Muscle of leg (tissue), 11 donors: ENCODE results near the gene WDSUB1. TPM values are rescaled to one million over a fixed set of nuclear protein-coding genes. Genes with fewer than 3 reads are reported as not detected.

Source experiments
- DNase-seq: peaks from one replicate; pipeline ENCODE4 v3.0.0; 2013
- H3K27ac ChIP-seq: one replicate; pipeline ENCODE4 v1.5.1; 2013; ENCODE audit warnings: mild to moderate bottlenecking, low read length, control low read depth
- H3K27me3 ChIP-seq: one replicate; pipeline ENCODE4 v1.6.1; 2013; ENCODE audit warnings: low read length; ENCODE audit not compliant: control insufficient read depth, insufficient read depth
- H3K36me3 ChIP-seq: one replicate; pipeline ENCODE4 v1.6.1; 2013; ENCODE audit warnings: low read length; ENCODE audit not compliant: control insufficient read depth, insufficient read depth
- H3K4me1 ChIP-seq: one replicate; pipeline ENCODE4 v1.6.1; 2013; ENCODE audit warnings: low read length; ENCODE audit not compliant: control insufficient read depth, insufficient read depth
- H3K4me3 ChIP-seq: one replicate; pipeline ENCODE4 v1.5.1; 2013; ENCODE audit warnings: low read length, control low read depth
- H3K9me3 ChIP-seq: replicated peaks from 2 replicates; pipeline ENCODE4 v1.6.1; 2013; ENCODE audit warnings: low read depth, low read length; ENCODE audit not compliant: control insufficient read depth
- WGBS: methylation state at CpG from one replicate; pipeline ENCODE4 v1.1.5; 2013; ENCODE audit warnings: missing lambda C conversion rate; ENCODE audit not compliant: insufficient coverage; 5-methylcytosine and 5-hydroxymethylcytosine counted together
- polyA plus RNA-seq, 8 donors: library from polyadenylated mRNA; unstranded; fragments of 120-200 nt; gene quantifications; one replicate each; pipeline versions ENCODE4 v1.2.1 to v1.2.3, GENCODE V29; 2013; ENCODE audit warnings: inconsistent platforms in 1 of 8, low replicate concordance in 1 of 8; ENCODE audit not compliant: insufficient read length in 8 of 8, insufficient read depth in 1 of 8
- total RNA-seq: library from RNA; stranded (reverse); fragments of 120-200 nt; gene quantifications from one replicate; pipeline ENCODE4 v1.2.4, GENCODE V29; 2013

Gene WDSUB1
- total and polyA plus RNA-seq, 9 donors: 6.0 to 9.5 (median 7.9) TPM

- Histone ChIP-seq H3K36me3 (peaks cover 20% of the 10 kb centered on the region), H3K27me3 (no peaks in the 10 kb centered on the region), H3K4me1 (peaks cover 38% of the 10 kb centered on the region), H3K27ac (peak overlapping the region; percentile 10), H3K9me3 (no peaks in the 10 kb centered on the region), H3K4me3 (no peak overlapping the region)
- 69% methylated on average over 7 of the region's 15 CpGs for WGBS
- DNase-seq: no peak
These were observed 76.9 kb downstream of the WDSUB1 start for GRCh38 chr2:159209341-159210306.

- 82% methylated on average over 2 of the region's 5 CpGs for WGBS
- H3K27ac ChIP-seq: no peak overlapping the region
- H3K9me3 ChIP-seq: no peaks in the 10 kb centered on the region
- no peak for DNase-seq
- no peaks in the 10 kb centered on the region for H3K27me3 ChIP-seq
- H3K4me1 ChIP-seq: peaks cover 41% of the 10 kb centered on the region
- no peak overlapping the region for H3K4me3 ChIP-seq
- peaks cover 18% of the 10 kb centered on the region for H3K36me3 ChIP-seq
These were observed 78.1 kb downstream of the WDSUB1 start for GRCh38 chr2:159208438-159208837.

- H3K4me1 ChIP-seq: peaks cover 53% of the 10 kb centered on the region
- H3K27ac ChIP-seq: peak overlapping the region; percentile 81
- peaks cover 15% of the 10 kb centered on the region for H3K36me3 ChIP-seq
- peak; percentile 72 for DNase-seq
- no peaks in the 10 kb centered on the region for H3K9me3 ChIP-seq
- no peak overlapping the region for H3K4me3 ChIP-seq
- 94% methylated on average over 2 of the region's 6 CpGs for WGBS
- H3K27me3 ChIP-seq: no peaks in the 10 kb centered on the region
These were observed 79.6 kb downstream of the WDSUB1 start for GRCh38 chr2:159206736-159207380.

- WGBS: 75% methylated on average over 10 of the region's 15 CpGs
- Histone ChIP-seq H3K27me3 (no peaks in the 10 kb centered on the region), H3K4me3 (no peak overlapping the region), H3K27ac (peak overlapping the region; percentile 30), H3K36me3 (peaks cover 17% of the 10 kb centered on the region), H3K9me3 (no peaks in the 10 kb centered on the region), H3K4me1 (peaks cover 67% of the 10 kb centered on the region)
- DNase-seq: no peak
These were observed 81.9 kb downstream of the WDSUB1 start for GRCh38 chr2:159204381-159205144.

GRCh38 chr2:159202568-159203071, 83.9 kb downstream of the WDSUB1 start:
- 37% methylated on average over 2 of the region's 4 CpGs for WGBS
- Histone ChIP-seq H3K27ac (peak overlapping the region; percentile 86), H3K9me3 (no peaks in the 10 kb centered on the region), H3K27me3 (no peaks in the 10 kb centered on the region), H3K36me3 (peaks cover 28% of the 10 kb centered on the region), H3K4me3 (no peak overlapping the region), H3K4me1 (peaks cover 68% of the 10 kb centered on the region)
- peak; percentile 87 for DNase-seq

GRCh38 chr2:159201360-159202063, 85.0 kb downstream of the WDSUB1 start:
- 54% methylated on average over 4 of the region's 8 CpGs for WGBS
- peaks cover 68% of the 10 kb centered on the region for H3K4me1 ChIP-seq
- H3K4me3 ChIP-seq: no peak overlapping the region
- no peaks in the 10 kb centered on the region for H3K9me3 ChIP-seq
- H3K27me3 ChIP-seq: no peaks in the 10 kb centered on the region
- H3K27ac ChIP-seq: peak overlapping the region; percentile 86
- peak; percentile 69 for DNase-seq
- peaks cover 37% of the 10 kb centered on the region for H3K36me3 ChIP-seq

- Histone ChIP-seq H3K27ac (no peak overlapping the region), H3K4me3 (no peak overlapping the region), H3K36me3 (peaks cover 35% of the 10 kb centered on the region), H3K27me3 (no peaks in the 10 kb centered on the region), H3K4me1 (peaks cover 69% of the 10 kb centered on the region), H3K9me3 (no peaks in the 10 kb centered on the region)
- no peak for DNase-seq
- WGBS: no CpG with 5 or more reads among the region's 1 CpG
These were observed 86.0 kb downstream of the WDSUB1 start for GRCh38 chr2:159200498-159200897.

GRCh38 chr2:159199761-159200465, 86.6 kb downstream of the WDSUB1 start:
- H3K4me1 ChIP-seq: peaks cover 70% of the 10 kb centered on the region
- WGBS: no CpG with 5 or more reads among the region's 4 CpGs
- peaks cover 32% of the 10 kb centered on the region for H3K36me3 ChIP-seq
- no peaks in the 10 kb centered on the region for H3K9me3 ChIP-seq
- H3K27ac ChIP-seq: no peak overlapping the region
- H3K27me3 ChIP-seq: no peaks in the 10 kb centered on the region
- H3K4me3 ChIP-seq: no peak overlapping the region
- DNase-seq: peak; percentile 74

GRCh38 chr2:159199236-159199635, 87.3 kb downstream of the WDSUB1 start:
- Histone ChIP-seq H3K36me3 (peaks cover 38% of the 10 kb centered on the region), H3K27me3 (no peaks in the 10 kb centered on the region), H3K4me1 (peaks cover 71% of the 10 kb centered on the region), H3K9me3 (no peaks in the 10 kb centered on the region), H3K4me3 (no peak overlapping the region), H3K27ac (no peak overlapping the region)
- DNase-seq: no peak
- 61% methylated on average over 4 of the region's 9 CpGs for WGBS
